Right lobe of liver (tissue), 4 donors: Measurements from ENCODE around the gene PTPRN2.

Experiments used
- POLR2A ChIP-seq: fragments of 450-650 bp; IDR thresholded peaks from one replicate; pipeline ENCODE4 v1.6.1; 2017; ENCODE audit warnings: antibody characterized with exemption, mild to moderate bottlenecking
- TF ChIP-seq, protein P1 (sequence below), 4 donors: fragments of 200-600 bp in 3 of 4; fragments of 450-650 bp in 1 of 4; IDR thresholded peaks; one replicate each; pipeline versions ENCODE4 v1.5.1 to v1.8.0; 2016 to 2022; ENCODE audit warnings: antibody characterized with exemption in 4 of 4, mild to moderate bottlenecking in 2 of 4
- donor health status: DM: no; HTN: no; CAD: no.
- donor health status: DM: no; HTN: no; CAD: no.
- donor health status: DM: no; HTN: yes; CAD: no.

DNA sequence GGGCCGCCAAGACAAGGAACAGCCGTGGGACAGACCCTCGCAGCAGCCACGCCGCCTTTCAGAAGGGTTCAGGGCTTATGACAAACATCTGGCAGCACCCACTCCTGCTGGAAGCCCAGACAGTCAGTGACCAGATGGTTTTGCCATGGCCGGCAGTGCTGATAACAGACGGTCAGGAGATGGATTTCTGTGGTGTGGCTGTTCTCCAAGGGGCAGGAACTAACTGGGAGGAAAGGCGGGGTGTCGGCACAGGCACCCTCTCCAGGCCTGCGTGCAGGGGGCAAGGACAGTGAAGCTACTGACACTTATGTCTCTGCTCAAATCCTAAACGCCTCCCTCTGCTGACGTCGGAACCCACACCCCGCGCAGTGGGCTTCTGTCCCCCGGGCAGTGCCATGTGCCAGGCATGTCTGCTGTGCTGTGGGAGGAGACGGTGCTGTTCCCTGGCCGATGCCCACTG is 834.8 kb downstream of the PTPRN2 start:
- no peak for TF ChIP-seq POLR2A
- TF ChIP-seq, protein P1, sequence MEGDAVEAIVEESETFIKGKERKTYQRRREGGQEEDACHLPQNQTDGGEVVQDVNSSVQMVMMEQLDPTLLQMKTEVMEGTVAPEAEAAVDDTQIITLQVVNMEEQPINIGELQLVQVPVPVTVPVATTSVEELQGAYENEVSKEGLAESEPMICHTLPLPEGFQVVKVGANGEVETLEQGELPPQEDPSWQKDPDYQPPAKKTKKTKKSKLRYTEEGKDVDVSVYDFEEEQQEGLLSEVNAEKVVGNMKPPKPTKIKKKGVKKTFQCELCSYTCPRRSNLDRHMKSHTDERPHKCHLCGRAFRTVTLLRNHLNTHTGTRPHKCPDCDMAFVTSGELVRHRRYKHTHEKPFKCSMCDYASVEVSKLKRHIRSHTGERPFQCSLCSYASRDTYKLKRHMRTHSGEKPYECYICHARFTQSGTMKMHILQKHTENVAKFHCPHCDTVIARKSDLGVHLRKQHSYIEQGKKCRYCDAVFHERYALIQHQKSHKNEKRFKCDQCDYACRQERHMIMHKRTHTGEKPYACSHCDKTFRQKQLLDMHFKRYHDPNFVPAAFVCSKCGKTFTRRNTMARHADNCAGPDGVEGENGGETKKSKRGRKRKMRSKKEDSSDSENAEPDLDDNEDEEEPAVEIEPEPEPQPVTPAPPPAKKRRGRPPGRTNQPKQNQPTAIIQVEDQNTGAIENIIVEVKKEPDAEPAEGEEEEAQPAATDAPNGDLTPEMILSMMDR (IDR thresholded peaks at IDR 0.05) = no peak
